Nephron progenitor cell (in vitro differentiated cells): ENCODE data around the gene PCP4L1.
A peak's percentile ranks its signal among the peaks of the same experiment; 100 is the strongest.

ENCODE experiments used
- DNase-seq: peaks from one replicate; pipeline ENCODE4 v3.0.0; 2021
- H3K27ac Mint-ChIP-seq: 2 replicates; pipeline ENCODE4 v1.8.0; 2021; ENCODE audit warnings: mild to moderate bottlenecking, moderate library complexity, mixed read lengths
- H3K27me3 Mint-ChIP-seq: 2 replicates; pipeline ENCODE4 v1.8.0; 2021; ENCODE audit warnings: mild to moderate bottlenecking, low read depth, mixed read lengths; ENCODE audit not compliant: poor library complexity
- H3K36me3 Mint-ChIP-seq: 2 replicates; pipeline ENCODE4 v1.8.0; 2021; ENCODE audit warnings: low read depth, mixed read lengths
- H3K4me1 Mint-ChIP-seq: 2 replicates; pipeline ENCODE4 v1.8.0; 2021; ENCODE audit warnings: mixed read lengths
- H3K4me3 Mint-ChIP-seq: 2 replicates; pipeline ENCODE4 v1.8.0; 2021; ENCODE audit warnings: mild to moderate bottlenecking, moderate library complexity, mixed read lengths
- H3K9me3 Mint-ChIP-seq: 2 replicates; pipeline ENCODE4 v1.8.0; 2021; ENCODE audit warnings: mild to moderate bottlenecking, moderate library complexity, mixed read lengths
- CTCF ChIP-seq: fragments of 200-600 bp; sonication (generic); IDR thresholded peaks from 2 replicates; pipeline ENCODE4 v1.5.0; 2021; ENCODE audit warnings: antibody characterized with exemption

Gene PCP4L1

GRCh38 chr1:161227196-161227871 is 31.2 kb upstream of the PCP4L1 start:
- peak; percentile 90 for DNase-seq
- H3K27ac Mint-ChIP-seq = no peak overlapping the region

GRCh38 chr1:161228032-161228431 is 30.5 kb upstream of the PCP4L1 start:
- DNase-seq = no peak
- Mint-ChIP-seq H3K36me3 (peaks cover 11% of the 10 kb centered on the region), H3K4me3 (no peak overlapping the region), H3K4me1 (peaks cover 41% of the 10 kb centered on the region), H3K27me3 (peaks cover 10% of the 10 kb centered on the region), H3K27ac (no peak overlapping the region), H3K9me3 (no peaks in the 10 kb centered on the region)
- no peak for TF ChIP-seq CTCF

More at GRCh38 chr1:161227196-161227871, 31.2 kb upstream of the PCP4L1 start:
- Mint-ChIP-seq H3K27me3 (peaks cover 10% of the 10 kb centered on the region), H3K4me3 (peak overlapping the region; percentile 98), H3K4me1 (peaks cover 41% of the 10 kb centered on the region), H3K9me3 (no peaks in the 10 kb centered on the region), H3K36me3 (peaks cover 11% of the 10 kb centered on the region)
- peak; percentile 82 for TF ChIP-seq CTCF

GRCh38 chr1:161229896-161230295 is 28.6 kb upstream of the PCP4L1 start:
- Mint-ChIP-seq H3K27ac (no peak overlapping the region), H3K27me3 (peaks cover 8% of the 10 kb centered on the region)
- DNase-seq = no peak

GRCh38 chr1:161230762-161231161 is 27.8 kb upstream of the PCP4L1 start:
- Mint-ChIP-seq H3K27me3 (peaks cover 15% of the 10 kb centered on the region), H3K36me3 (peaks cover 11% of the 10 kb centered on the region)
- no peak for TF ChIP-seq CTCF

More at GRCh38 chr1:161229896-161230295, 28.6 kb upstream of the PCP4L1 start:
- peaks cover 11% of the 10 kb centered on the region for H3K36me3 Mint-ChIP-seq
- H3K9me3 Mint-ChIP-seq = no peaks in the 10 kb centered on the region
- peaks cover 32% of the 10 kb centered on the region for H3K4me1 Mint-ChIP-seq
- TF ChIP-seq CTCF = no peak
- H3K4me3 Mint-ChIP-seq = no peak overlapping the region

GRCh38 chr1:161233102-161233501 is 25.4 kb upstream of the PCP4L1 start:
- H3K27me3 Mint-ChIP-seq = peaks cover 23% of the 10 kb centered on the region
- peaks cover 11% of the 10 kb centered on the region for H3K36me3 Mint-ChIP-seq
- no peak for TF ChIP-seq CTCF
- no peak for DNase-seq
- H3K4me1 Mint-ChIP-seq = peaks cover 5% of the 10 kb centered on the region
- H3K4me3 Mint-ChIP-seq = no peak overlapping the region
- H3K27ac Mint-ChIP-seq = no peak overlapping the region
- no peaks in the 10 kb centered on the region for H3K9me3 Mint-ChIP-seq

More at GRCh38 chr1:161230762-161231161, 27.8 kb upstream of the PCP4L1 start:
- H3K4me3 Mint-ChIP-seq = no peak overlapping the region
- no peaks in the 10 kb centered on the region for H3K9me3 Mint-ChIP-seq
- peaks cover 24% of the 10 kb centered on the region for H3K4me1 Mint-ChIP-seq
- no peak for DNase-seq
- H3K27ac Mint-ChIP-seq = no peak overlapping the region
